Activated T-helper 1 cell treated with anti-CD3 and anti-CD28 coated beads, Interleukin-2, amount 50 U/mL, for 16 hours (primary cell): ENCODE data around the gene ARAP1.

ENCODE experiments used
- DNase-seq, 2 donors: peaks; one replicate each; pipeline ENCODE4 v3.0.0-alpha.2; 2020; ENCODE audit warnings: low read depth in 1 of 2, low spot score in 1 of 2

The ARAP1 gene

DNA sequence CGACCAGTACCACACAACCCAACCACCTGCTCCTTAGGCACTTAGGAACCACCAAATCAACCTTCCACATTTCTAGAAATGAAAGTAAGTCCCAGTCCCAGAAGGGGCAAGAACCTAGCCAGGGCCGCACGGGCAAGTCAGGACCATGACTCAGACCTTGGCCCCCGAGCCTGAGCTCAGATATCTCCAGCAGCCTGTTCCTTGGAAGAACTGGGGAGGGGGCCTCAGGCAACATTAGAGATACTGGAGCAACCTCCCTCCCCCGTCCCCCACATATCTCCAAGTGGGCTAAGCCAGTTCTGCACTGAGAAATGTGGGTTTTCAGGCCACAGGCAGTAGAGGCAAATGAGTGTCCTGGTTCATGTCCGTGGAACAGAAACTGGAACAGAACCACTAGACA is 7.7 kb downstream of the ARAP1 start:
- DNase-seq, result no peak

DNA sequence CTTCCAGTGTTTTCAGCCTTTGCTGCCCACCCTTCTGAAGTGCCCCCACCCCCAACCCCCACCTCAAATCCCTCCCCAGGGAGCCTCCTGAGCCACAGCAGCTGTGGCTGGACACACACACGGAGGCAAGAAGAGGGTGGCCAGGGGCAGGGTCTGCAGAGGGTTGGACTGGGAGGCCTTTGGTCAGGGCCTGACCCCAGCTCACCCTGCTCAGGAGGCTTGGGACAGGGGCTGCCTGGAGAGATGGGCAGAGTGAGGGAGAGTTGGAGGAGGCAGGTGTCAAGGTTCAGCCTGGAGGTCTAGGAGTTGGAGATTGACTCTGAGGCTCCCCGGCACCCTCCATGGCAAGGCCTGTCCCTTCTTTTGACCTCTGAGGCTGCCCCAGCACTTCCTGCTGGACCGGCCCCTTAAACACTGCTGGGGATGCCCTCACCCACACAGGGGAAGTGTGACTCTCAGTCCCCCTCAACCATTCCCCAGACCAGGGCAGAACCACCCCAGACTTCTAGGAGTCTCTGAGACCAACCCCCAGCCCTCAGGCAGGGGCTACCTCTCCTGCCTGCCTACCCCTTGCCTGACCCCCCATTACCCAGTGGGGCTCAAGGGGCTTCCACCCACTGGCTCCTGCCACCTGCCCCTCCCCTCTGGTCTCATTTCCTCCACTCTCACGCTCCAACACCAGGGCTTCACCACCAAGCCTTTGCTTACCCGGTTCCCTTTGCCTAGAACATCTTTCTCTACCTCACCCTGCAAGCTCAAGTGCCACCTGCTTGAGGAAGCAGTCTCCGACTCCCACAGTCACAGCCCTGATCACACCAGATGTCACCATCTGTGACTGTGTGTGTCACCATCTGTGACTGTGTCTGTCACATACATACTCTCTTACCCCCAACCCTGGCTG is 8.6 kb downstream of the ARAP1 start:
- no peak for DNase-seq

DNA sequence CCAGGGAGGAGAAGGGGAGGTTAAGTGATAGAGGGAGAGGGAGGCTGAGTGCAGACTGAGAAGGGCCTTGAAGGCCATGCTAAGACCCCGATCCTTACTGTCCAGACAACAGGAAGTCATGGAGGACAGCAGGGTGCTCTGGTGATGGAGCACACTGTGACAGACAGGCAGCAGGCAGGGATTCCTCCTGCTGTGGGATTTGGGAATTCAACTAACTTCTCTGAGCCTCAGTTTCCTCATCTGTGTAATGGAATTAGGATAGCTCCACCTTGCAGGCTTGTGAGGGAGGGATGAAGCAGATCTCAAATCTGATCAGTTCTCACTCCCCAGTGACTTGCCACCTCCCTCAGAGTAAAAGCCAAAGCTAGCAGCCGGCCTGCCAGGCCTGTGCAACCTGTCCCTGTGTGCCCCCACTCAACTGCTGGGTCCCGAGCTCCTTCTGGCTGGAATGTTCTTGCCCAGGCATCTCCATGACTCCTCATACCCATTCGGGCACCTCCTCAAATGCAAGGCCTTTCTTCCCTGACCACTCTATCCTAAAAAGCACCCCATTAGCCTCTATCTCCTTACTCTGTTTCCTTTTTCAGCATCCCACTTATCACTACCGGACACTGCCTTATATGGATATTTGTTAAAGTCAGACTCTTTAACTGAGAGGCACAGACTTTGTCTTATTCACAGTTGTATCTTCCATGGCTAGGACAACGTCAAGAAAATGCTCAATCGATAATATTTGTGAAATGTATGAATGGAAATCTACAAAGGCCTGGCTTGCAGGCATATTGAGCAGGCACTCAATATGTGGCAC is 9.5 kb downstream of the ARAP1 start:
- no peak for DNase-seq

DNA sequence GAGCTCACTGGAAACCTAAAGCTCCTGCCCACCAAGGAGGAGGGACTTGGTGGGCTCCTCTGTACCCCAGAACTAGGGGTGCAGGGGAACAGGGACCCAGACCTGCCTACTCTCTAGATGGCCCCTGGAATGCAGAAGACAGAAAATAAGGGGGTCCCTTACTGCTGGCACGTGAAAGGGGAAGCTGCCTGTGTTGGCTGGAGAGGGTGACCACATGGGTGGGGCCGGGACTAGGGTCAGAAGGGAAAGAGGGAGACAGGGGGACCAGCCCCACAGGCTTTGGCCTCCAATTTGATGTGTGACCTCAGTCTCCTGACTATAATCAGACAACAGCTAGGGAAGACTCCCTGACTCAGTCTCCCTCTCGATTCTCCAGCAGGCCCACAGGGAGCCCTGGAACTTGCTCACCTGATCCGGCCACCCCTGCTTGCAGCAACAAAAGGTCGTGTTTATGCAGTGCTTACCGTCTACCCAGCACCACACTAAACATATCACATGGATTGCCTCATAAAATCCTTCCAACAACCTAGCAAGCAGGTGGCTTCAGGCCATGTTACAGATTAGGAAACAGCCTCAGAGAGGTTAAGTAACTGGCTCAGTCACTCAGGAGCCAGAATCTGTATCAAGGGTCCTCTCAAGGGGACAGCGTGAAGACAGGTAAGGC is 10.2 kb downstream of the ARAP1 start:
- DNase-seq, result no peak

DNA sequence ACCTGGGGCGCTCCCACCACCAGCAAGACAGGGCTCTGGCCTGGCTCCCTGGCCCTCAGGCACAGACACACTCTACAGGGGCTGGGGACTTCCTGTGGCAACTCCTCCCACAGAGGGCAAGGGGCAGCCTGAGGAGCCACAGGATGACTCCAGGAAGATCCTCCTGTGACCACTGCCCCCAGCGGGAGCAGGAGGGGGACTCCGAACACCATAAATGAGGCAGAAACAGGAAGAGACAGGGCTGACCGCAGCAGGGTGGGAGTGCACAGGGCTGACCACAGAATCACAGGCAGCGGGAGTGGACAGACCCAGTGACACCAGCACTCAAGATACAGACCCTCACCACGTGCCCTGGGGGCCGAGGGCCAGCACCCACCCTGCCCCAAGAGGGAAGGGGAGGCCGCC is 10.8 kb downstream of the ARAP1 start:
- no peak for DNase-seq

DNA sequence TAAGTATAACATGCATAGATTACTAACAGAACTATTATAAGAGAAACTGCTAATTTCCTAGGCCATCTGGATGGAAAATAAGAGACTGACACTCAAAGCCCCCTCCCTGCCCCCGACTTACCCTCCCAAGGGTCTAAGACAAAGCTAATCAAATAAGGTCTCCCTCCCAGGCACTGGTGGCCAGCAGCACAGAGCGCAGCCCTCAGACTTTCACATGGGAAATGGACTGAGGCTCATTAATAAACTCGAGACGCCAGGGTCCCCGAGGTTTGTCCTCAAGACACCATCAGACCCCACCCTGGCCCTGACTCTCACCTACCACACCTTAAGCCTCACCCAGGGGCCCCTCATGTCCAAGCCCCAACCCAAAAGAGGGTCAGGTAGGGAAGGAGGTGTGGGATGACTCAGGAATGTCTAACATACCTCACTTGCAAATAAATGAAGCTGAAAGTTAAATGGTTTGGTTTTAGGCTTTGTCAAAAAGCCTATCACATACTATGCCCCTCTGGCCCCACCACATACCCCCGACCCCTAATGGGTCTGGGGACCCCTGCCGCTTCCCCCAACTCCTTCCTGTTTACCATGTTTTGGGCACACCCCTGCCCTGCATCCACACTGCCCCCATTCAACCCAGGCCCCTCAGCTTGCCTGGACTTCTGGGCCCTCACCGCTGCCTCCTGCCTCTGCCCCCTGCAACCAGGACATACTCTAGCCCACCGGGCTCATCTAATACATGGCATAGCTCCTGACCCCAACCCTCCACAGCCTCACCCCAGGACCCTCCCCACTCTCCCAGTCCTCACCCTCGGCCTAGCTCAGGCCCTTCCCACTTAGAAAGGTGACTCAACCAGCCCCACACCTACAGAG is 11.4 kb downstream of the ARAP1 start:
- no peak for DNase-seq

DNA sequence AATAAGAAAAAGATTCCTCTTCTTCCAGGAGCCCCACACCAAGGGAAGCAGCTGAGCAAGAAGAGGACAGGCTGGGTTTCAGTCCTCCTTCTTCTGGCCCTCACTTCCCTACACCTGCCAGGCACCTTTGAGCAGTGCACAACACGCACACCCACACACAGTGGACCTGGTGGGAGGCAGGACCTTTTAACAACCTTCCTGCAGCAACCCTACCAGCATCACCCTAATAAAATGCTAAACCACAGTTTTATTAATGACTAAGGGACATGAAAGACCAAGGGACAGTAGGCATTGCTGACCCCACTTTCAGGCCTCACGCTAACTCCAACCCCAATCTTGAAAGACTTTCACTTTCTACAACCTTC is 12.2 kb downstream of the ARAP1 start:
- DNase-seq, result no peak

DNA sequence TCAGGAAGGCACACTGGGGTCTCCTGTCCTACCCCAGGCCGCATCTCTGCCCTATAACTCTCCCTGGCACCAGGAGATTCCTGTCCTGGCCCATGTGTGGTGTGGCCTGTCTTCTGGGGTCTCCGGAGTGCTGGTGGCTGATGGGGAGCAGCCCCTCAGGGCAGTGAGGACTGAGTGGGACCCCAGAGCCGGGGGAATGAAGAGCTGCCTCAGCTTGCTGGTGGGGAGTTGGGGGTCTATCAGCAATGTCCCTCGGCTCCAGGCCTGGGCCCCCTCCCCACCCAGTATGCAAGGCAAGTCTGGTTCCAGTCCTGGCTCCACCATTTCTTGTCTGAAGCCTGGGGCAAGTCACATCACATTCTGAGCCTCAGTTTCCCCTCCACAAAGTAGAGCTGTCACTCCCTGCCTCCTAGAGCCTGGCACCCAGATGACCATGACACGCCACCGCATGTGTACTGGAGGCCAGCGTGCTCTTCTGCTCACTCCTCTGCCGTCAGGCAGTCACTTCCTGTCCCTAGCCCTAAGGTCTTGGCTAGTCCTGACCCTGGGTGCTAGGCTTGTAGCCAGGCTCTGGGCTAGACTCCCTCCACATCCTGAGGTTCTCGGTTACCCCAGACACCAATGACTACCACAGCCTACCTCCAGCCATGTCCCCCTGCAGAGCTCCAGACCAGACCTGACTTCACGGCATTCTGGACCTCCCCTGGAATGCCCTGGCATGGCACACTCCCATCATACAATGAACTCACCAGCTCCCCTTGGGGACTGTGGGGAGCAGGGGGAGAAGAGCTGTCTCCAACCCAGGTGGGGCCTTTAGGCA is 12.8 kb downstream of the ARAP1 start:
- no peak for DNase-seq

DNA sequence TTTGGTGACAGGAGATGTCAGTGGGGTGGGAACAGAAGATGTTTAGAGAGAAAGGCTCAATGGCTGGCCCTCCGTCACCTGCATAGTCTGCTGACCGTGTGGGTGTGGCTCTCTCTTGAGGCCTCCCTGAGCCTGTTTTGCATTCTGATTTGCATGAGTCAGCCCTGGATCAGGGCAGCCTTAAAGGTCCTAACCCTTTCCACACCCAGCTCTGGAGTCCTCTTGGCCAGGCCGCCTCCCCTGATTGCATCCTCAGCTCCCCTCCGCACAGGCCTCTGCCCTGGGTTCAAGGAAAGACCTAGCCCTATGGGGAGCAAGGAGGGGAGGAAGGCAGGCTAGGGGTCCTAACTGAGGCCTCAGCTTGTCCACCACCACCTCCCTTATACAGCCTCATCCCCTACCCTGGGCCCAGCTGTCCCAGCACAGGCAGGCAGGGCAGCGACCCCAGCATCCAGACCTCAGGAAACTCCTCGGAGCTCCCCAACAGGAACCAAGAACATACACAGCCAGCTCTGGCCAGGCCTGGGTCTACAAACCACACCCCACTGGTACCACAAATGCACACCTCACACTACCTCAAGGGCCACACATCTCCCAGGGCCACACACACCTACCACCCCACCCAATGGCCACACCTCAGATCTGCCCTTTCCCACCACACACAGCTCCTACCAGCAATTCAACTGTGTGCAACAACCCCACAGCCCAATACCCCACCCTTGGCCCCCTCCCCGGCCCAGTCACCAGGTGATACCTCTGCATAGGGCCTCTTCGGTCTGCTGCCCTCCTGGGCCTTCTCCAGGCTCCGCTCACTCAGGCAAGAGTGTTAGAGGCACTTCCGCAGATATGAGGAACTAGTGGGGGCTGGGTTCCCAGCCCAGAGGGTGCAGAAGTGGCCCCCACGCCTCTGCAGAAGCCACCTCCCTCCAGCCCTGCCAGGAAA is 13.7 kb downstream of the ARAP1 start:
- no peak for DNase-seq

DNA sequence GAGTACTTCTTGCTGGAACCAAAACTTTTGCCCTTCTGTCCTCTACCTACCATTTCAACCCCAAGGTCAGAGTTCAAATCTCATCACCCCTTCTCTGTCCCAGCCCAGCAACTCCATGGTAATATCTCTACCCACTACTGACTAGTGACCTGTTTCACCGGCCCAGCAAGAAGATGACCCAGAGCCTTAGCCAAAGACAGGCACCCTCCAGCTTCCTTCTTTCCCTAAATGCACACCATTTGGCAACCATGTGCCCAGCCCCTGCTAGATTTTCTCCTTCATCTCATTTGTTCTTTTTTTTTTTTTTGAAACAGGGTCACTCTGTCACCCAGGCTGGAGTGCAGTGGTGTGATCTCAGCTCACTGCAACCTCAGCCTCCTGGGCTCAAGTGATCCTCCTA is 14.9 kb downstream of the ARAP1 start:
- DNase-seq, result no peak

DNA sequence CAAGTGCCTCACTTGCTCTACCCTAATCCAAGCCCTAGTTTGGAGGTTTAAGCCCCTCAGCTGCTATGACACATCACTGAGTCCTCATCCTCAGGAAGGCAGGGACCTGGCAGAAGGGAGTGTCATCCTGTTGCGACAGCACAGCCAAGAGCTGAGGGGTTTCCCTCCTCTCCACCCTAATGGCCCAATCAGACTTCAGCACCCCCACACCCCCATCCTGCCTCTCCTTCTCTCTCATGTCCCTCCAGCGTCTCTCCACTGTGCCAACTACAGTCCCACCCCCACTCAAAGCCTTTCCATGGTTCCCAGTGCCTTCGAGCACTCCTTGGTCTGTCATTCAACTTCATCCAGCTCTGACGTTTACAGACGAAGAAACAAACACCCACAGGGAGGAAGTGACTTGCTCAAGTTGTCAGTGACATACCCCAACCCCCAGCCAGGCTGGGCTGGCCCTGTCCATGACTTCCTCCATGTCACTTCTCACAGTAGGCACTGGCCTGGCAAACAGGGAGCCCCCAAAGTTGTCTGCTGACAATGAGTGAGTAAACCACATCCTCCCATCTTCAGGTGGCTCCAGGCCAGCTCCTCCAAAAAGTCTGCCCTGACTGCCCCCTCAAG is 15.6 kb downstream of the ARAP1 start:
- DNase-seq, result peak; percentile 14 to 18

DNA sequence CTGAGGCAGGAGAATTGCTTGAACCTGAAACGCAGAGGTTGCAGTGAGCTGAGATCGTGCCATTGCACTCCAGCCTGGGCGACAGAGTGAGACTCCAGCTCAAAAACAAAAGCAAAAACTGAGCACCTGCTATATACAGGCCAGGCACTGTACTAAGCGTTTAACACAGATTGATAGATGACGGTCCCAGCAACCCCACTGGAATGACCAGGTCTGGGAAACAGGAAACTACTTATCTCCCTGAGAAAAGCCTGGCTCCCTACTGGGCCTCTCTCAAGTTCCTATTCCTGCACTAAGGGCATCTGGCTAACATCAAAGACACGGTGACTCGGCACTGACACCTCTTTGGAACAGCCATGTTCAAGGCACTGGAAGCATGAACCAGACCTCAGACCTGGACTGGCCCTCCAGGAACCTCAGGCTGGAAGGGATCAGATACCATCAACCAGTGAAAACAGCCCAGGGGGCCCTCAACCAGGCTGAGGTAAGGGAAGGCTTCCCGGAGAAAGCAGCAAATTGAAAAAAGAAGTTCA is 16.6 kb downstream of the ARAP1 start:
- DNase-seq, result no peak

DNA sequence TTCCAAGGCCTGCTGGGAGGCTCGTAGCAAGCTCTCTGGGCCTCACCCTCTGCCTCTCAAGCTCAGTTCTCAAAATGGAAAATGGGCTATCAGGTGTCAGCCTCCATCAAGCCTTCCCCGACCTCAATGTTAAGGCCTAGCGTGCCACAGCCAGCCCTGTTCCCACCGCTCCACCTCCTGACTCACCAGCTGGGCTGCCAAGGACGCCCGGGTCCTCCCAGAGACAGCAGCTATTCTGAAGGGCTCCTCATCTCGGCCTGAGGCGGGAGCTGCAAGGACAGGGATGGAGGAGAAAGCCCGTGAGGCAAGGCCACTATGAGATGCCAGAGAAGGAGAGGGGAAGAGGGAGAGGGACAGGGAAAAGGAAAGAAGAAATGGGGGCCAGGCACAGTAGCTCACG is 19.9 kb downstream of the ARAP1 start:
- no peak for DNase-seq

DNA sequence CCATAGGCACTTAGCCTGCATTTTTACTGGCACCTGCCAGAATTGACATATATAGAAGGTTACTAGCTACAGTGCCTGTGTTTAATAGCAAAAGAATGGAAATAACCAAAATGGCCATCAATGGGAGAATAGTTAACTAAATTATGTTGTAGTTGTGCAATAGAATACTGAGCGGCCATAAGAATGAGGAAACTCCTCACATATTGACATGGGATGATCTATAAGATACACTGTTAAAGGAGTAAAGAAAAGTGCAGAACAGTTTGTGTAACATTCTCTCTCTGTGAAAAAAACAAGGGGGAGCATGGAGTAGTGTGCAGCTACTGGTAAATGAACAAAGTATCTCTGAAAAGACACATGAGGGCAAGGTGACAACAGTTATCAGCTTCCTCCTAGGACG is 21.5 kb downstream of the ARAP1 start:
- no peak for DNase-seq

DNA sequence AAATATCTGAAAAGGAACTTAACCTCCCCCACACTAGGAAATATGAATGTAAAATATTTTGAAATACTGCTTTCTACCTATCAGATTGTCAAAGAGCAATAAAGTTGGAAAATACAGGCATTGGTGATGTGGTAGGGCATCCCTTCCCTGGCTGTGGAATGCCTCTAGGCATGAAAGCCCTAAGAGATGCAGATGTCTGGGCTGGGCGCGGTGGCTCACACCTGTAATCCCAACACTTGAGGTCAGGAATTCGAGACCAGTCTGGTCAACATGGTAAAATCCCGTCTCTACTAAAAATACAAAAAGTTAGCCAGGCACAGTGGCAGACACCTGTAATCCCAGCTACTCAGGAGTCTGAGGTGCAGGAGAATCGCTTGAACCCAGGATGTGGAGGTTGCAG is 22.0 kb downstream of the ARAP1 start:
- DNase-seq, result no peak

DNA sequence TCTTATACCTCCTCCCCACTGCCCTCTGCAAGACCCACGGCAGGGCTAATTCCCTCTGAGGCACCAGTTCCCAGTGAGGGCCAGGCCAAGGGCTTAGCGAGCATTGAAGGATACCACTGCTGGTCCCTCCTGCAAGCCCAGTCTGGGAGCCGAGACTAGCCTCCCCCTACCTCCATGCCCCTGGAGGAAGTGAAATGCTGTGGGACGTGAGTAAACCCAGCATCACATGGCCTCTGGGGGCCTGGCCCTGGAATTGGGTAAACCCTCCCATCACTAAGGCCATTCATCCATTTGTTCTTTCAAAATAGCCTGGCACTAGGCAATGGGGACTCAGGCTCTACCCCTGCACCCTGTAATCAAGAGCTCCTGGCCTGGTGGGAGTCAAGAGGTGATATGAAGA is 24.7 kb downstream of the ARAP1 start:
- no peak for DNase-seq

DNA sequence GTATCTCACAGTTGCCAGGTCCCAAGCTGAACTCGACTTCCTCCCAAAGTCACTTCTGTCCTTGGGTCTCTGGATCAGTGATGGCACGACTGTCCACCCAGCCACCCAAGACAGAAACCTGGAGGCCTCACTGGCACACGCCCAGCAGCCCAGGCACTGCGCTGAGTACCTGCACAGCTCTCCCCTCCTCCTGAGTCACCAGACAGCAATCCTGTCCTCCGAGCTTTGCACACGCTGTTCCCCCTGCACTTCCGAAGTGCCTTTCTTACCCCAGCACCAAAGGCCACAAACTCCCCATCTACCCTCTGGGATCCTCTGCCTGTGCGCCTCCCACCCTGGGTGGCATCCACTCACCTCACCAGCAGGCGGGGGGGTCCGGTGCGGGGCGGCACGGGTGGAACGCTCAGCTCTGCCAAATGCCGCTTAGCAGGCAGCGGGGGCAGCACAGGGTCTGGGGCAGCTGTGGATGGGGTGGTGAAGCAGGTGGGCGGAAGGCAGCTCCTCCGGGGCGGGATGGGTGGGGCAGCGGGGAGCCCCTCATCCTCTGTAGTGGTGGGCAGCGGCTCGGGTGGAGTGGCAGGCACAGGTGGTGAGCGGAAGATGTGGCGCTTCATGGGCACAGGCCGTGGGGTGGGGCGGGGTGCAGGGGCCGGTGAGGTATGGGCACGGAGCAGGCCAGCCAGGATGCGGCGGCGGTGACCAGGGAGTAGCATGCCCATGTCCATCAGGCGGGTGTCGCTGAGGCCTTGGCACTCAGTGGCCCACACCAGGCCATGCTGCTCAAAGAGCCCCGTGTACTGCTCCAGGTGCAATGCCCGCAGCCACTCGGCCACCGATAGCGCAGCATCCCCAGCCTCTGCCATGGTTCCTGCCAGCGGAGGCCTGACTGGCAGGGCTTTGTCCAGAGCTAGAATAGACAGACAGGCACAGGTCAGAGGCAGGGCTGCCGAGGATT is 25.7 kb downstream of the ARAP1 start:
- DNase-seq, result no peak
